ENCODE data around the gene MBOAT1.

DNA sequence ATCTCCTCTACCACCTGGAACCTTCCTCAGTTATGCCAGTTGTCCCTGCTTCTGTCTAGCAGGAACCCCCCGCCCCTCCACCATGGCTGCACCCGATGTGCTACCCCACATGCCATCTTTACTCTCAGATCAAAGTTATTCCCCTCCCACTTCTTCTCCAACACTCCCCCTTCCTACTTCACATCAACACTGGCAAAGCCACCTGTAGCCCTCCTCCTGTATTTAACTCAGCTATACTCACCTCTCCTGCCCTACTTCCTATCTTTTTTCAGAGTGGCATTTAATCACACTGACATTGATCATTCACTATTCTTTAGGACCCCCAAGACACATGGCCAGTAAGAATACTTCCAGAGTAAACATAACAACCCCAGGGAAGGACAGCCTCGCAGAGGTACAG, 84.3 kb downstream of the MBOAT1 start:
- TF ChIP-seq, protein P1, sequence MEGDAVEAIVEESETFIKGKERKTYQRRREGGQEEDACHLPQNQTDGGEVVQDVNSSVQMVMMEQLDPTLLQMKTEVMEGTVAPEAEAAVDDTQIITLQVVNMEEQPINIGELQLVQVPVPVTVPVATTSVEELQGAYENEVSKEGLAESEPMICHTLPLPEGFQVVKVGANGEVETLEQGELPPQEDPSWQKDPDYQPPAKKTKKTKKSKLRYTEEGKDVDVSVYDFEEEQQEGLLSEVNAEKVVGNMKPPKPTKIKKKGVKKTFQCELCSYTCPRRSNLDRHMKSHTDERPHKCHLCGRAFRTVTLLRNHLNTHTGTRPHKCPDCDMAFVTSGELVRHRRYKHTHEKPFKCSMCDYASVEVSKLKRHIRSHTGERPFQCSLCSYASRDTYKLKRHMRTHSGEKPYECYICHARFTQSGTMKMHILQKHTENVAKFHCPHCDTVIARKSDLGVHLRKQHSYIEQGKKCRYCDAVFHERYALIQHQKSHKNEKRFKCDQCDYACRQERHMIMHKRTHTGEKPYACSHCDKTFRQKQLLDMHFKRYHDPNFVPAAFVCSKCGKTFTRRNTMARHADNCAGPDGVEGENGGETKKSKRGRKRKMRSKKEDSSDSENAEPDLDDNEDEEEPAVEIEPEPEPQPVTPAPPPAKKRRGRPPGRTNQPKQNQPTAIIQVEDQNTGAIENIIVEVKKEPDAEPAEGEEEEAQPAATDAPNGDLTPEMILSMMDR (IDR thresholded peaks at IDR 0.05): no peak
- TF ChIP-seq POLR2A (IDR thresholded peaks at IDR 0.05): no peak
